Endothelial cell of umbilical vein (primary cell): ENCODE data around the gene IPP. TPM values are rescaled to one million over a fixed set of nuclear protein-coding genes. Genes with fewer than 3 reads are reported as not detected.
A peak's percentile ranks its signal among the peaks of the same experiment; 100 is the strongest.

ENCODE experiments used
- BruUV-seq: library from RNA; stranded (reverse); fragments of 400-500 nt; replicated peaks from 2 replicates; lab custom pipeline; 2021; lab: Mats Ljungman, UMichigan
- CTCF ChIA-PET: fragments of 300-600, 350-600 bp; sonication (Branson Sonifier 250); formaldehyde crosslinking; loops from one replicate; lab custom pipeline; 2021; ENCODE audit warnings: antibody characterized with exemption, inconsistent platforms; lab: Charles Lee
- POLR2A ChIA-PET: fragments of 300-600, 350-600 bp; sonication (Branson Sonifier 250); formaldehyde crosslinking; loops from one replicate; lab custom pipeline; 2021; ENCODE audit warnings: antibody characterized with exemption, inconsistent platforms; lab: Charles Lee
- DNase-seq: peaks from one replicate; pipeline ENCODE4 v3.0.0-alpha.2; 2011; ENCODE audit warnings: low read depth, low spot score
- FAIRE-seq: peaks from 2 replicates; lab custom pipeline; 2011; peaks lifted over from hg19 to GRCh38; lab: Jason Lieb, UNC
- H2AFZ ChIP-seq: 2 replicates; pipeline ENCODE4 v1.6.0; 2012; ENCODE audit warnings: low read depth, low read length, control low read depth, inconsistent platforms
- H3K27ac ChIP-seq: 2 replicates; pipeline ENCODE4 v1.5.1; 2011; ENCODE audit warnings: low read depth, mild to moderate bottlenecking, control low read depth, low read length, moderate library complexity; ENCODE audit not compliant: insufficient read depth
- H3K27me3 ChIP-seq, 2 experiments: 2 replicates each; pipeline versions ENCODE4 v1.6.0 to v1.6.1; 2011; ENCODE audit warnings: low read length in 2 of 2, mixed read lengths in 1 of 2; ENCODE audit not compliant: control insufficient read depth in 2 of 2, insufficient read depth in 2 of 2
- H3K36me3 ChIP-seq, 2 experiments: 2 replicates in 1 of 2; 3 replicates in 1 of 2; pipeline ENCODE4 v1.5.1; 2011; ENCODE audit warnings: low read length in 2 of 2, mild to moderate bottlenecking in 1 of 2, moderate library complexity in 1 of 2; ENCODE audit not compliant: control insufficient read depth in 2 of 2, insufficient read depth in 2 of 2; ENCODE audit errors: extremely low read depth in 1 of 2
- H3K4me1 ChIP-seq: 3 replicates; pipeline ENCODE4 v1.5.1; 2011; ENCODE audit warnings: mild to moderate bottlenecking, low read length; ENCODE audit not compliant: control insufficient read depth, insufficient read depth; ENCODE audit errors: extremely low read depth
- H3K4me2 ChIP-seq: 2 replicates; pipeline ENCODE4 v1.6.1; 2011; ENCODE audit warnings: low read length, control low read depth, mixed read lengths; ENCODE audit not compliant: insufficient read depth
- H3K4me3 ChIP-seq, 3 experiments: fragments of 200-600 bp in 1 of 3; sonication (generic), shearing (Covaris generic) in 1 of 3; replicated peaks in 1 of 3; 2 replicates each; pipeline ENCODE4 v1.5.1; 2011 to 2016; ENCODE audit warnings: control low read depth in 3 of 3, low read length in 3 of 3, mild to moderate bottlenecking in 2 of 3, inconsistent platforms in 1 of 3, low read depth in 1 of 3, moderate library complexity in 1 of 3; ENCODE audit not compliant: insufficient read depth in 1 of 3
- H3K79me2 ChIP-seq: 2 replicates; pipeline ENCODE4 v1.6.0; 2012; ENCODE audit warnings: low read length, inconsistent platforms; ENCODE audit not compliant: control insufficient read depth, insufficient read depth
- H3K9ac ChIP-seq: replicated peaks from 2 replicates; pipeline ENCODE3; 2011; ENCODE audit warnings: low read length, control low read depth; ENCODE audit not compliant: insufficient read depth; ENCODE audit errors: extremely low read depth
- H3K9me1 ChIP-seq: replicated peaks from 3 replicates; pipeline ENCODE4 v1.6.0; 2011; ENCODE audit warnings: mild to moderate bottlenecking, low read length; ENCODE audit not compliant: control insufficient read depth, insufficient read depth; ENCODE audit errors: extremely low read depth
- H3K9me3 ChIP-seq: replicated peaks from 2 replicates; pipeline ENCODE4 v1.5.1; 2012; ENCODE audit warnings: low read length, inconsistent platforms; ENCODE audit not compliant: control insufficient read depth, insufficient read depth
- H4K20me1 ChIP-seq: replicated peaks from 2 replicates; pipeline ENCODE3; 2011; ENCODE audit warnings: mild to moderate bottlenecking, low read length; ENCODE audit not compliant: control insufficient read depth, insufficient read depth; ENCODE audit errors: extremely low read depth
- EZH2 ChIP-seq: IDR thresholded peaks from 2 replicates; pipeline ENCODE4 v1.6.1; 2012; ENCODE audit warnings: borderline replicate concordance, low read depth, mild to moderate bottlenecking, moderate library complexity, low read length, inconsistent platforms; ENCODE audit not compliant: severe bottlenecking
- FOS ChIP-seq: IDR thresholded peaks from 2 replicates; pipeline ENCODE4 v1.6.1; 2011; ENCODE audit warnings: mild to moderate bottlenecking, low read length, moderate library complexity, borderline replicate concordance; ENCODE audit not compliant: insufficient read depth
- GATA2 ChIP-seq: IDR thresholded peaks from 2 replicates; pipeline ENCODE4 v1.7.0; 2011; ENCODE audit warnings: low read depth, mild to moderate bottlenecking, moderate library complexity, mixed read lengths, low read length; ENCODE audit not compliant: insufficient read length, insufficient read depth
- JUN ChIP-seq: IDR thresholded peaks from 2 replicates; pipeline ENCODE4 v1.6.1; 2011; ENCODE audit warnings: borderline replicate concordance, low read depth; ENCODE audit not compliant: insufficient read length, insufficient read depth
- MYC ChIP-seq: IDR thresholded peaks from one replicate; pipeline ENCODE4 v1.6.1; 2011; ENCODE audit warnings: mild to moderate bottlenecking, low read depth, low read length
- POLR2A ChIP-seq: IDR thresholded peaks from 2 replicates; pipeline ENCODE4 v1.6.1; 2012; ENCODE audit warnings: low read depth, mild to moderate bottlenecking, control low read depth, low read length
- POLR2AphosphoS5 ChIP-seq: IDR thresholded peaks from 2 replicates; pipeline ENCODE4 v1.6.1; 2012; ENCODE audit warnings: low read depth, mild to moderate bottlenecking, control low read depth, low read length, moderate library complexity; ENCODE audit not compliant: insufficient read depth
- dilution Hi-C: fragments of 300-500 bp; cut with MboI; formaldehyde crosslinking; loops from one replicate; pipeline ENCODE4 v1.15.0; 2019; ENCODE audit warnings: low sequenced_read_pairs; ENCODE audit not compliant: extremely low pct_ligation_motif_present
- intact Hi-C: fragments of 100-400 bp; cut with micrococcal nuclease; formaldehyde crosslinking; loops from one replicate; pipeline ENCODE4 v1.10.0; 2022
- polyA plus RNA-seq, 4 experiments: library from polyadenylated mRNA; depleted of rRNA in 3 of 4; stranded (reverse) in 3 of 4; unstranded in 1 of 4; fragments of >200 nt; gene quantifications; 2 replicates each; pipeline versions ENCODE4 v1.2.1 to v1.2.3, GENCODE V29; 2011 to 2012; ENCODE audit warnings: missing spikeins in 1 of 4
- total RNA-seq: library from RNA; stranded (reverse); gene quantifications from 2 replicates; pipeline ENCODE4 v1.2.3, GENCODE V29; 2021
- TF ChIP-seq, protein P1 (sequence below): IDR thresholded peaks from 2 replicates; pipeline ENCODE4 v1.6.1; 2011; ENCODE audit not compliant: insufficient read depth, insufficient read length
- TF ChIP-seq, protein P2 (sequence below), 2 donors: IDR thresholded peaks; 1 replicate in 1 of 2; 2 replicates in 1 of 2; pipeline ENCODE4 v1.5.1; 2011; ENCODE audit warnings: low read length in 2 of 2, mild to moderate bottlenecking in 2 of 2, moderate library complexity in 2 of 2, control low read depth in 1 of 2, inconsistent platforms in 1 of 2, low read depth in 1 of 2; ENCODE audit not compliant: insufficient read depth in 1 of 2; ENCODE audit errors: extremely low read depth in 1 of 2

IPP gene
- total and polyA plus RNA-seq, 2 donors (not counting 3 experiments of a cell fraction or from before 2014, with no cell fraction given): 2.1 to 6.3 TPM

DNA sequence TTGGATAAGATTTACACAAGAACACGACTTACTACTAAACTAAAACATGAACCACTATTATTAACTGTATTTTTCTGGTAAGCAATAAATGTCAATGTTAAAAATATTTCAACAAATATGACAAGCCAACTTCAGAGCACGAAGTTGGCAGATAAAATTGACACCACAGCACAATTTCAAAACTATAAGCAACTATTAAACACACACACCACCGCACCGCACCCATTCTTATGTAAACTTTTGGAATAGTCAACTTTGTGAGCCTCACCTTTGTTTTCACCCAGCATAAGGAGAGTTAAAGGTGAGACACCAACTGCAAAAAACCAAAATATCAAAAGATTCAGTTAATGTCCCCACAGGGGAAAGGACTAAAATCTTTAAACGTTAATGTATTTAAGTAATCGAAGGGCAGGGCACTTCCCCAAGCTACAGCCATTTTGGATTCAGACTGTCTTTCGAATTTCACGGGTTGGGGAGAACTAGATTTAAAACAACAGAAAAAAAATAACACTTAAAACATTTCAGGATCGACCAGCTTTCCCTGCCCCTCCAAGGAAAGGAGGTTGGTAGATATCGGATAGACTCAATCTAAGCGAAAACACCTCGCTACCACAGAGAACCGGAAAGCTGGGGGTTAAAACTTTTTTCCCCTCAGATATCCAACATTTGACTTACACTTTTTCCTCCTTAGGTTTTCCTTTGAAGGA is 65.0 kb downstream of the IPP start:
- FAIRE-seq (peak; percentile 4), DNase-seq (peak; percentile 55)
- Histone ChIP-seq H3K27me3 (no peaks in the 10 kb centered on the region), H3K79me2 (peaks cover 81% of the 10 kb centered on the region), H3K4me1 (peaks cover 29% of the 10 kb centered on the region), H3K4me3 (peak overlapping the region; percentile 62 to 99 (median 93)), H3K9ac (peak overlapping the region; percentile 75), H3K36me3 (no peaks in the 10 kb centered on the region), H2AFZ (peak overlapping the region; percentile 26), H4K20me1 (peaks cover 2% of the 10 kb centered on the region), H3K27ac (peak overlapping the region; percentile 38), H3K9me3 (no peaks in the 10 kb centered on the region), H3K4me2 (peak overlapping the region; percentile 96), H3K9me1 (no peaks in the 10 kb centered on the region)
- BruUV-seq: no TSS peak
- dilution Hi-C loops: no loop called here
- intact Hi-C loops: loop anchor here (1.0 to 10.0 kb wide), 10 partner anchors 65 to 881 kb away; partner anchors contain the start of genes BTBD19, DYNLT4, IPP and MUTYH
- POLR2A ChIA-PET: interaction anchor here (0.9 to 2.6 kb wide), 4 partner anchors 65 to 164 kb away, joined by 3 to 9 read pairs (median 6); partner anchors contain the start of genes IPP, NASP and PRDX1
- TF ChIP-seq JUN (no peak), POLR2AphosphoS5 (no peak), MYC (no peak)
- CTCF ChIA-PET: interaction anchor here (0.7 to 1.3 kb wide), 7 partner anchors 13 to 538 kb away, joined by 3 to 6 read pairs (median 3); partner anchors contain the start of gene MAST2

GRCh38 chr1:45684402-45684801 is 66.1 kb downstream of the IPP start:
- intact Hi-C loops: loop anchor here (10.0 kb wide), 2 partner anchors 540 to 880 kb away; partner anchors contain the start of genes BTBD19, DYNLT4 and PLK3
- Histone ChIP-seq H3K9me1 (no peaks in the 10 kb centered on the region), H3K4me1 (peaks cover 38% of the 10 kb centered on the region), H3K4me2 (peak overlapping the region; percentile 96), H3K4me3 (peak overlapping the region in 1 of 3 experiments; percentile 99), H2AFZ (no peak overlapping the region), H3K27ac (no peak overlapping the region), H3K9me3 (no peaks in the 10 kb centered on the region), H3K27me3 (no peaks in the 10 kb centered on the region), H3K36me3 (no peaks in the 10 kb centered on the region), H3K79me2 (peaks cover 80% of the 10 kb centered on the region), H4K20me1 (peaks cover 2% of the 10 kb centered on the region), H3K9ac (peak overlapping the region; percentile 75)
- DNase-seq (no peak), FAIRE-seq (no peak)
- no TSS peak for BruUV-seq
- no peak for TF ChIP-seq JUN
- TF ChIP-seq, protein P1, sequence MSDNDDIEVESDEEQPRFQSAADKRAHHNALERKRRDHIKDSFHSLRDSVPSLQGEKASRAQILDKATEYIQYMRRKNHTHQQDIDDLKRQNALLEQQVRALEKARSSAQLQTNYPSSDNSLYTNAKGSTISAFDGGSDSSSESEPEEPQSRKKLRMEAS: no peak
- TF ChIP-seq, protein P2, sequence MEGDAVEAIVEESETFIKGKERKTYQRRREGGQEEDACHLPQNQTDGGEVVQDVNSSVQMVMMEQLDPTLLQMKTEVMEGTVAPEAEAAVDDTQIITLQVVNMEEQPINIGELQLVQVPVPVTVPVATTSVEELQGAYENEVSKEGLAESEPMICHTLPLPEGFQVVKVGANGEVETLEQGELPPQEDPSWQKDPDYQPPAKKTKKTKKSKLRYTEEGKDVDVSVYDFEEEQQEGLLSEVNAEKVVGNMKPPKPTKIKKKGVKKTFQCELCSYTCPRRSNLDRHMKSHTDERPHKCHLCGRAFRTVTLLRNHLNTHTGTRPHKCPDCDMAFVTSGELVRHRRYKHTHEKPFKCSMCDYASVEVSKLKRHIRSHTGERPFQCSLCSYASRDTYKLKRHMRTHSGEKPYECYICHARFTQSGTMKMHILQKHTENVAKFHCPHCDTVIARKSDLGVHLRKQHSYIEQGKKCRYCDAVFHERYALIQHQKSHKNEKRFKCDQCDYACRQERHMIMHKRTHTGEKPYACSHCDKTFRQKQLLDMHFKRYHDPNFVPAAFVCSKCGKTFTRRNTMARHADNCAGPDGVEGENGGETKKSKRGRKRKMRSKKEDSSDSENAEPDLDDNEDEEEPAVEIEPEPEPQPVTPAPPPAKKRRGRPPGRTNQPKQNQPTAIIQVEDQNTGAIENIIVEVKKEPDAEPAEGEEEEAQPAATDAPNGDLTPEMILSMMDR (IDR thresholded peaks at IDR 0.05; ENCODE audit: extremely low read depth in 1 of 2, insufficient read depth in 1 of 2, low read depth in 1 of 2, low read length in 2 of 2): no peak
- TF ChIP-seq GATA2: no peak
- TF ChIP-seq EZH2: no peak
- TF ChIP-seq FOS: no peak
- no peak for TF ChIP-seq POLR2A
- no peak for TF ChIP-seq POLR2AphosphoS5
- TF ChIP-seq MYC: no peak
- ChIA-PET CTCF (interaction anchor here (0.8 kb wide), 1 partner anchor 159 kb away, joined by 3 read pairs; no protein-coding TSS in a partner anchor), POLR2A (no interaction called here)
- dilution Hi-C loops: no loop called here
